ENCODE data around the gene ANKUB1. TPM values are rescaled to one million over a fixed set of nuclear protein-coding genes. Genes with fewer than 3 reads are reported as not detected.

ANKUB1 gene
- polyA plus RNA-seq, 1 donor, result not detected

Other genes with a start within 250 kb of the ANKUB1 start
- gene WWTR1, start 134.5 kb downstream of the ANKUB1 start, polyA plus RNA-seq (ENCODE audit: insufficient read length), result 85.2 TPM
- gene COMMD2, start 40.1 kb downstream of the ANKUB1 start, polyA plus RNA-seq (ENCODE audit: insufficient read length), result 28.3 TPM
- gene RNF13, start 20.7 kb upstream of the ANKUB1 start, polyA plus RNA-seq (ENCODE audit: insufficient read length), result 34.9 TPM
- 211 TPM for gene PFN2, start 178.3 kb upstream of the ANKUB1 start, polyA plus RNA-seq (ENCODE audit: insufficient read length)